Ovary (tissue), 9 donors: ENCODE results near the gene SNURF. TPM values are rescaled to one million over a fixed set of nuclear protein-coding genes. Genes with fewer than 3 reads are reported as not detected.

Experiments
- DNase-seq, 5 donors: peaks; one replicate each; pipeline ENCODE4 v3.0.0-alpha.2; 2019 to 2020
- H3K27ac ChIP-seq, 2 donors: fragments of 200-600 bp; one replicate each; pipeline versions ENCODE4 v1.5.1 to v1.8.0; 2019 to 2022
- H3K27me3 ChIP-seq: fragments of 200-600 bp; one replicate; pipeline ENCODE4 v1.8.0; 2022
- H3K36me3 ChIP-seq: fragments of 200-600 bp; sonication (generic); one replicate; pipeline ENCODE4 v1.5.1; 2019
- H3K4me1 ChIP-seq: one replicate; pipeline ENCODE4 v1.8.1; 2013; ENCODE audit warnings: mild to moderate bottlenecking, moderate library complexity; ENCODE audit not compliant: insufficient read depth
- H3K4me3 ChIP-seq: fragments of 200-600 bp; sonication (generic); one replicate; pipeline ENCODE4 v1.5.1; 2017
- H3K9me3 ChIP-seq, 2 donors: fragments of 200-600 bp in 1 of 2; sonication (generic) in 1 of 2; one replicate each; pipeline versions ENCODE4 v1.5.1 to v1.8.1; 2013 to 2019; ENCODE audit warnings: mild to moderate bottlenecking in 1 of 2, moderate library complexity in 1 of 2
- CTCF ChIP-seq, 3 donors: fragments of 450-650 bp in 2 of 3; fragments of 200-600 bp in 1 of 3; IDR thresholded peaks; one replicate each; pipeline versions ENCODE4 v1.5.1 to v1.8.0; 2016 to 2022; ENCODE audit warnings: antibody characterized with exemption in 3 of 3, mild to moderate bottlenecking in 1 of 3
- EP300 ChIP-seq: sonication (generic); formaldehyde crosslinking; IDR thresholded peaks from one replicate; pipeline ENCODE4 v1.6.1; 2017; ENCODE audit warnings: antibody characterized with exemption
- POLR2A ChIP-seq: fragments of 450-650 bp; IDR thresholded peaks from one replicate; pipeline ENCODE4 v1.6.1; 2017; ENCODE audit warnings: antibody characterized with exemption, mild to moderate bottlenecking, moderate library complexity
- WGBS, 3 donors: extraction: QIAGEN DNeasy Blood & Tissue Kit in 1 of 3; methylation state at CpG; one replicate each; pipeline versions ENCODE4 v1.1.5 to v1.1.7; 2013 to 2017; 5-methylcytosine and 5-hydroxymethylcytosine counted together
- intact Hi-C, 4 donors: fragments of 100-400 bp; cut with DNase I; formaldehyde crosslinking; loops; one replicate each; pipeline versions ENCODE4 v1.11.0 to v1.15.1; 2022 to 2023
- polyA plus RNA-seq, 2 donors: library from polyadenylated mRNA; stranded (reverse); fragments of 200-250 nt in 1 of 2; fragments of 350-450 nt in 1 of 2; fragmentation: Illumina TruSeq in 1 of 2; extraction: RNeasy Lipid Tissue Mini Kit (QIAGEN cat#74804) in 1 of 2; gene quantifications; one replicate each; pipeline ENCODE4 v1.2.3, GENCODE V29; 2013 to 2014
- small RNA-seq: library from RNA; depleted of rRNA; stranded (forward); fragments of <200 nt; gene quantifications from one replicate; pipeline ENCODE3, GENCODE V24; 2016
- total RNA-seq, 7 donors: library from RNA; depleted of rRNA in 2 of 7; stranded (reverse); fragments of >200 nt in 2 of 7; fragmentation: NEBNext Ultra II Directional in 3 of 7; extraction: Animal tissue kit (Norgen Biotek cat#: 25700) in 3 of 7; gene quantifications; one replicate each; pipeline versions ENCODE4 v1.1.0 to v1.2.4, GENCODE V29; 2016 to 2023
- donor health status: DM: no; HTN: no; CAD: no; lungs with moderate emphysema.
- donor health status: DM: no; HTN: no; CAD: no.
- donor health status: Bipolar disorder and iron deficiency.
- donor health status: DM: yes; HTN: yes; CAD: no.
- donor health status: DM: no; HTN: no; CAD: no.
- donor health status: DM: yes; HTN: yes; CAD: no.

SNURF gene
- total and polyA plus RNA-seq, 9 donors = 3.9 to 54.8 (median 25.0) TPM

- 82 to 90% (median 89%) methylated on average over 3 of the region's 3 CpGs for WGBS, 3 donors
- H3K27ac ChIP-seq = no peak overlapping the region
- no peaks in the 10 kb centered on the region for H3K36me3 ChIP-seq
- no peak for TF ChIP-seq CTCF (IDR thresholded peaks at IDR 0.05)
- no peak for TF ChIP-seq EP300
- no peak for TF ChIP-seq POLR2A
- H3K9me3 ChIP-seq = peaks cover 0 to 53% of the 10 kb centered on the region in 2 donors
- DNase-seq = no peak
- intact Hi-C loops = no loop called here
- H3K4me3 ChIP-seq = no peak overlapping the region
- no peaks in the 10 kb centered on the region for H3K27me3 ChIP-seq
- H3K4me1 ChIP-seq = no peaks in the 10 kb centered on the region
Observed at GRCh38 chr15:24976932-24977331, 22.1 kb downstream of the SNURF start.

- H3K36me3 ChIP-seq = no peaks in the 10 kb centered on the region
Observed at GRCh38 chr15:24977686-24978085, 22.9 kb downstream of the SNURF start.

GRCh38 chr15:24985224-24985623, 30.4 kb downstream of the SNURF start:
- intact Hi-C loops = no loop called here
- Histone ChIP-seq H3K4me1 (no peaks in the 10 kb centered on the region), H3K36me3 (no peaks in the 10 kb centered on the region), H3K9me3 (peaks cover 0 to 41% of the 10 kb centered on the region in 2 donors), H3K27me3 (no peaks in the 10 kb centered on the region), H3K27ac (no peak overlapping the region), H3K4me3 (no peak overlapping the region)
- 91 to 96% (median 92%) methylated on average over 7 of the region's 7 CpGs for WGBS, 3 donors
- no peak for DNase-seq
- TF ChIP-seq POLR2A (no peak), EP300 (no peak), CTCF (IDR thresholded peaks at IDR 0.05) (no peak)

More at GRCh38 chr15:24977686-24978085, 22.9 kb downstream of the SNURF start:
- WGBS, 3 donors = 89 to 93% (median 89%) methylated on average over 9 of the region's 9 CpGs
- TF ChIP-seq EP300 = no peak
- no peak for TF ChIP-seq CTCF (IDR thresholded peaks at IDR 0.05)
- no peak for TF ChIP-seq POLR2A
- Histone ChIP-seq H3K9me3 (peaks cover 0 to 59% of the 10 kb centered on the region in 2 donors), H3K4me1 (no peaks in the 10 kb centered on the region), H3K27ac (no peak overlapping the region), H3K4me3 (no peak overlapping the region), H3K27me3 (no peaks in the 10 kb centered on the region)
- DNase-seq = no peak
- intact Hi-C loops = no loop called here

GRCh38 chr15:24986653-24987052, 31.9 kb downstream of the SNURF start:
- intact Hi-C loops = no loop called here
- H3K9me3 ChIP-seq = peaks cover 0 to 33% of the 10 kb centered on the region in 2 donors
- TF ChIP-seq CTCF (IDR thresholded peaks at IDR 0.05) = no peak
- no peak for TF ChIP-seq POLR2A
- no peak for TF ChIP-seq EP300
- WGBS, 3 donors = 85 to 92% (median 88%) methylated on average over 6 of the region's 6 CpGs
- no peak overlapping the region for H3K27ac ChIP-seq
- H3K27me3 ChIP-seq = no peaks in the 10 kb centered on the region
- DNase-seq = no peak
- no peaks in the 10 kb centered on the region for H3K4me1 ChIP-seq
- H3K4me3 ChIP-seq = no peak overlapping the region
- H3K36me3 ChIP-seq = no peaks in the 10 kb centered on the region

Small RNA genes within 50 kb of the gene (small RNA-seq; reads per million reads assigned to genes)
- gene AC090602.1 = not detected
- not detected for gene AC124312.4
- not detected for gene AC124312.5

Other genes with a start within 250 kb of the SNURF start
- gene SNRPN, start within 50 bp of the SNURF start, total RNA-seq = 100 to 1,000 TPM; 109 to 223 (median 137) TPM
- gene SNRPN, start within 50 bp of the SNURF start, polyA plus RNA-seq = 100 to 1,000 TPM; 157 to 160 TPM